Activated CD8-positive, alpha-beta memory T cell treated with anti-CD3 and anti-CD28 coated beads, Interleukin-2, amount 50 U/mL, for 4 hours (primary cell): ENCODE measurements around the gene KCTD10.
"Not testable (repeated sequence)": the region's sequence is repeated elsewhere in the genome, so short reads cannot be mapped to it uniquely, and the experiment has no call there.

Experiments
- DNase-seq: peaks from one replicate; pipeline ENCODE4 v3.0.0-alpha.2; 2020

The KCTD10 gene

DNA sequence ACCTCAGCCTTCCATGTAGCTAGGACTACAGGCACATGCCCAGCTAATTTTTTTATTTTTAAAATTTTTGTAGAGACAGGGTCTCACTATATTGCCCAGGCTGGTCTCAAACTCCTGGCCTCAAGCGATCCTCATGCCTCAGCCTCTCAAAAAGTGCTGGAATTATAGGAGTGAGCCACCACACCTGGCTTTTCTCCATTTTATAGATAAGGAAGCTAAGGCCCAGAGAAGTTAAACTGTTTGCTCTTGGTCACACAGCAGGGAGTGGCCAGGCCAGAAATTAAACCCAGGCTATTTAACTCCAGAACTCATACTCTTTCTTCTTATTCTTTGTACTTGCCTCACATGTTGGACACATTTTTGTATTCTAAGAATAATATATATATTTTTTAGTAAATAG lies 16.8 kb upstream of the KCTD10 start:
- no peak for DNase-seq

DNA sequence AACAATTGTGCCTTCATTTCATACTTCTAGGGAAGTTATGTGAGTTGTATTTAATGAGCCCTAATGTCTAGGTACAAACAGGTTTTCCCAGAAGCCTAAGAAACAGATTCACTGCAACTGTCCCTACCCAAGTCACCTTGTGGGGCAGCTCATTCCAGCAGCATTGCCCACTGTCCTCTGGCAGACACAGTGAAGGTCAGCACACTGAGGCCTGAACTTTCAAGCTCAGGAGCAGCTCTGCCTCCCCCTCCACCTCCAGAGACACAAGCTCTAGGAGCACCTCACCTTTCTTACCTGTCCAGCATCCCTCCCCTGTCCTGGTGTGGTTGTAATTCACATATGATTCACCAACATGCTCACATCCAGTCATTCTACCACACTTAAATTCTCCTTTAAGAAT lies 16.0 kb upstream of the KCTD10 start:
- no peak for DNase-seq

DNA sequence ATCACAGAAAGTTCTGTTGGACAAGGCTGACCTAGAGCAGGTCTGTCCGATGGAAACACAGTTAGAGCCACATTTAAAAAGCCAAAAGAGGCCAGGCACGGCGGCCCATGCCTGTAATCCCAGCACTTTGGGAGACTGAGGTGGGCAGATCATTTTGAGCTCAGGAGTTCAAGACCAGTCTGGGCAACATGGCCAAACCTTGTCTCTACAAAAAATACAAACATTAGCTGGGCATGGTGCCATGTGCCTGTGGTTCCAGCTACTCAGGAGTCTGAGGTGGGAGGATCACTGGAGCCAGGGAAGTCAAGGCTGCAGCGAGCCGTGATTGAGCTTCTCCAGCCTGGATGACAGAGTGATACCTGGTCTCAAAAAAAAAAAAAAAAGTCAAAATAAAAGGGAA lies 15.3 kb upstream of the KCTD10 start:
- DNase-seq = no peak

DNA sequence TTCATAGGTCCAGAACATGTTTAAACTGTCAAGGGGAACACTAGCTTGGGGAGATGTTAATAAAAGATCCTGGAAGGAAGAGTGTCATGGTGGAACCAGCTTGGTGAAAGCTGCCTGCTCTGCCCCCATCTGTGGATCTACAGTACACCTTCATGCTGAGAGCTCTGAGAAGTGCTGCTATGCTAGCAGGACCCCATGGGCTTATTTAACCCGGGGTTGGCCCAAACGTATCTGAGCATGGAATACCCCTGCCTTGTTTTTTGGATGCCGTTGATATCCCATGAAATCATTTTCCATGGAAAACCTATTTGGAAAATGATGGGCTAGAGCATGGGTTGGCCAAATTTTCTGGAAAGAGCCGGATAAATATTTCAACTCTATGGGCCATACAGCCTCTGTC lies 14.6 kb upstream of the KCTD10 start:
- no peak for DNase-seq

DNA sequence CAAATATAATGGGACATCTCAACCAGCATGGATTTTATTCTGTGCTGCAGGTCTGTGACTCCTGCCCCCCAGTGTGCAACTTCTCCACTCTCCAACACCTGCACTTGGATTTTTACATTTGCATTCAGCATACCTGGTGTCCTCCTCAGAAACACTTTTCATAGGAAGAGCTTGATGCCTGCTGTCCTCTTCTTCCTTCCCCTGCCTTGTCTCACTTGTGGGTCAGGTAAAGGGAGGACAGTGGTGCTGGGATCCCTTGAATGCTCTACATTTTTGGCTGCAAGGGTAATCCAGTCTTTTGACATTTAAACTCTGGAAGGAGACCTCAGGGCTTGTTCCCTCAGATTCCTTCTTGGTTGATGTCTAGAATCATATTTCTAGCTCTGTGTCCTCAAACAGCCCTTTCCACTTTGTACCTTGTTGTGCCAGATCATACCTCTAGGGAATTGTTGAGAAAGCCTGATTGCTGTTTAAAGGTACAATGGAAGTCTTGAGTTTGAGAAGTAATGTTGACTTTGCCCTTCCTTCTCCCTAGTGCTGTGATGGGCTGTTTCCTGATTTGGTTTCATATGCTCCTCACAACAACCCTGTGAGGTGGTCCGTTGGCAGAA lies 13.0 kb upstream of the KCTD10 start:
- DNase-seq = no peak

DNA sequence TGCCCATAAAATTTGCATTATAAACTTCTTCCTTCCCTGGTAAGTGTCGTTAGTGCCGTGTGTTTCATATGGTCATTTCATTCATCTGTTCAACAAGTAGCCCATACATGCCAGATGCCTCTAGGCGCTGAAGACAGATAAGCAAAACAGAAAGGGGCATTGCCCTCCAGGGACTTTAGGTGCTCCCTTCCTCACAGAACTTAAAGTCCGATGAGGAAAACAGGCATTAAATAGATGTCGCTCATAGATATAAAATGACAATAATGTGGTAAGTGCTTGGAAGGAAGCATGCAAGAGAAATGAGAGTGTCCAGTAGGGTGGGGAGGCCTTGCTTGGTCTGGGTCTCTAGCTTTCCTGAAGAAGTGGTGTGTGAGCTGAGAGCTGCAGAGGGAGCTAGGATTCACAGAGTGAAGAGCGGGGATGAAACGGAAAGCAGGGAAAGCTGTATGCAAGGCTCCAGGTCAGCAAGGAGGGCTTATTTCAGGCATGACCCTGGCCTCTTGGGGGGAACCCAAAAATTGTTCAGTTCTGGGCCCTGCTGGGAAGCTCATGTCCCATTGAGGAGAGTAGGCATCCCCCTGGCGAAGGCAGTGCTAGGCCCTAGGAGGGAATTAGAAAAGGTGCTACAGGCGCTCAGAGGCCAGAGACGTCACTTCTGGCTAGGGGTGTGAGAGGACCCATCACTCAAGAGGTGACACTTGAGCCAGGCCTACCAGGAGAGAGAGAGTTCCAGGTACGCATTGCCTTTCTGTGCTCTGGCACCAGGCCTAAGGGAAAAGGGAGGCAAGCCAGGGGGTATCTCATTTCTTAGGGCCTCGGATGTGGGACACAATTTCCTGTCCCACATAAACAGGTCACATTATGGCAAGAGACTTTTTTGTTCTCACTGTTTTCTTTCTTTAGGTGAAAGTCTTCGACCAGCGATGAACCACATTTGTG lies 12.2 kb upstream of the KCTD10 start:
- no peak for DNase-seq

DNA sequence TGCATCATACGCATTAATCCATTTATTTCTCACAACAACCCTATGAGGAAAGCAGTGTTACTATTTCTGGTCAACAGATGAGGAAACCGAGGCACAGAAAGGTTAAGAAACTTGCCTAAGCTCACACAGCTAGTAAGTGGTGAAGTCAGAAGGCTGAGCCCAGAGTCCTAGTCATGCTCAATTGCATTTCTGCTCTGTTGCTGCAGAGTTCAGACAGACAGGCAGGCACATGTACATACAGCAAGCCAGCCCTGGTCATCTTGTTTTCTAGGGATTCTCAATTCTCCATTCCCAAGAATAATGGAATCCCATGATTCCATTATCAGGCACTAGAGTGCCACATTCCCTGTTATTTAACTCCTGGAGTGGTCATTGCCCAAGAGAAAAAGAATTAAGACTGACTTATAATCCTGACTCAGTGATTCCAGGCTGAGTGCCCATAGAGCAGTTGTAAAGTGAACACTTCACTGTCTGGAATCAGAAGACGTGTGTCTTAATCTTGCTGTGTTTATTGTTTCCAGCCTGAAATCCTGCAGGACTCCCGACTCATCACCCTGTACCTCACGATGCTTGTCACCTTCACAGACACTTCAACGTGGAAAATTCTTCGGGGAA lies 11.1 kb upstream of the KCTD10 start:
- DNase-seq = no peak

DNA sequence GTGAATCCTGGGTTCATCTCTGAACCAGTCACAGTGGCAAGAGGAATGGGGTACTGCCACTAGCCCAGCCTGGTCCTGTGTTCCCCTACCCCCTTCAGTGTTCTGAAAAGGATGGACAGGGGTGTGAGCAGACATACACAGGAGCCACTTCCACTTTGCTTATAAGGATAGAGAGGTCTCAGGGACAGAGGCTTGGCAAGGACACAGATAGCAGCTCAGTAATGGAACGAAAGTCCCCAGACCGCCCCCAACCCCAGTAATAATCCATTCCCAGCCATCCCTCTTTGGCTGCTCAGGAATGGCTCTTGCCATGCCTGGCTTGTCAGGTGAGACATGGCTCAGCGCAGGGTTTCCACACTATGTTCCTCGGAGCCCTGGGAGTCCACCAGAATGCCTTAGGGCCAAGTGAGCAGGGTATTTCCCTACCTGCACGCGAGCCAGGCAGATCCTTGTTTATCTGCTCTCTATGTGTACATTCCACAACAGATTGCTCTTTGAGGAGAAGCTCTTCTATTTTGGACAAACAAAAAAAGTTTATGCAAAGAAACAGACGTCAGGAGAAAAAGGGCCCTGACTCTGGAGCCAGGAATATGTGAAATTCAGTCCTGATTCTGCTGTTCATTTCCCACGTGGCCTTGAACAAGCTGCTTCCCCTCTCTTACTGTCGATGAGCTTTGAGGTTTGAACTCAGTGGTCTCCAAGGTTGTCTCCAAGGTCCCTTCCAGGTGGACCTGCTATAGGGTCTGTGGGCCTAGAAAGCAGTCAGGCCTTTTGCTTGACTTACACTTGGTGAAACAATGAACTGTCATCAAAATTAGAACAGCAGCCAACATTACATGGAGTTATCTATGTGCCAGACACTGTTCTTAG lies 10.3 kb upstream of the KCTD10 start:
- DNase-seq = no peak

DNA sequence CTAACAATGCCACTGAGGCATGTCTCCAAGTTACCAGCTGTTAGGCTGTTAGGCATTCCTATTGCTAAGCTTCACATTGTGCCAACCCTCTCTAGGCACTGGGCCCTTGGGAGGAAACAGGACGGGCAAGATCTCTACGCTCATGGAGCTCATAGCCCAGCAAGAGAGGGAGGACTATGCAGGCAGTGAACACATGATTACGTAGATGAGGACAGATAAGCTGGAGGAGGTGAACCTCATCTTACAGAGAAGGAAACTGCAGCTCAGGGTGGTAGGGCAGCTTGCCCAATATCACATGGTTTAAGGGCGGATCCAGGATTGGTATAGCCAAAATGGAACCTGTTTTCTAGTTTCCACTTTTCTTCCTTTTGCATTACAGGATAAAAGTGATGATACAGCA lies 8.1 kb upstream of the KCTD10 start:
- DNase-seq = no peak

DNA sequence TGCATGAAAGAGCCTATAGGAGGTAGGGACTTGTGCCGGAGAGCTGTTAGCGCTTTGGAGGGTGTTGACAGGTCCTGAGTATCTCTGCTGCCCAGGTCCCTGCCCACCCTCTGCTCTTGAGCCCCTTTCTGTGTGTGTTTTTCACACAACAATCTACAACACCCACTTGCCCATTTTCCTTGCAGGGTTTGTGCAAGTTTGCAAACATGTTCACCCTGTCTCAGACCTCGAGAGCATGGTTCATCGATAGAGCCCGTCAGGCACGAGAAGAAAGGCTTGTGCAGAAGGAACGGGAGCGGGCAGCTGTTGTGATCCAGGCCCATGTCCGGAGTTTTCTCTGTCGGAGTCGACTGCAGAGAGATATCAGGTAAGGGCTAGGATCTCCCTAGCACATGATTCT lies 6.2 kb upstream of the KCTD10 start:
- DNase-seq = no peak

DNA sequence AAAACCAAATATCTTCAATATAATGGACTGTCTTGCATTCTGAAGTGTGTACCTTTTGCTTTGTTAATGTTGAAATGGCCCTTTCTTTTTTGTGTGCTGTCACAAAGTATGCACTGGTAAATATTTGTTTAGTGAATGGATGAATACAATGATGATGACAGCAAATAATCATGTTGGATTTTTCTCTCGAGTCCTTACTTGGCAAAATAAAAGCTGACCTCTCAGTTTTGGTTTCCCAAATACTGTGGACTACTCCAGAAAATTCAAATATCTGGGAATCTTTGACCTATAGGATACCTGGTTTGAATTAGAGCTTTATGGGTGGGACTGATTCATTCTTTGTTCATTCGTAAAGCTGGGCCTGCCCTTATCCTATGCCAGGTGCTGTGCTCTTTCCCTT lies 5.8 kb upstream of the KCTD10 start:
- DNase-seq = no peak

DNA sequence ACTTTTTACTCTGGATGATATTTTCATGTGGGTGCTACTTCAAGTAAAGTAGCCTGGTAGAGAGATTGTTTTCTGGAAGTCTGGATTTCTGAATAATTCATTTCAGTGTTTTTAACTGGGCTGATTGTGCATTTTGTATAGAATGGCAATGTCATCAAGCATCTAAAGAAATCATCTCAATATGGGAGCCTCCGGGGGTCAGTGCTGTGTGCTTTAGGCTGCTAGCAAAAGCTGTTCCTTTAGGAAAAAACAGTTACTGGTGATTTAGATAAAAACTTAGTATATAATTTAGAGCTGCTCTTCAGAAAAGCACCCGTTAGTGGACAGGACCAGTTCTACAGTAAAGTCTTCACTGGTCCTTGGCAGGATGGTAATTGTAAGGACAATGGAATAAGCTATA lies 5.4 kb upstream of the KCTD10 start:
- no peak for DNase-seq

DNA sequence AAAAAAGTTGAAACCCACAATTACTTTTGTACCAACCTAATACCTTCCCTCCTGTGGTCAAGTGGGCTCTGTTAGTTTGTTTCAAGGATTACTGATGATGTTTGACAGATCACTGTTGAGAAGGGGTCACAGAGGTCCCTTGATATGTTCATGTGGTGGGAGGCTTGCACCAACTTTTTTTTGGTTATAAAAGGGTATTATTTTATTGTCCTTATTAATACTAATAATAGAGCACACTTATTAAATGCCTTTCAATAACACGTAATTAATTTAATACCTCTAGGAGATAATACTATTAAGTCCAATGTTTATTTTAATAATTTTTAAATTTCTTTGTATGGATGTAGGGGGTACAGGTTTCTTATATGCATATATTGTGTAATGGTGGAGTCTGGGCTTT lies 4.8 kb upstream of the KCTD10 start:
- no peak for DNase-seq

DNA sequence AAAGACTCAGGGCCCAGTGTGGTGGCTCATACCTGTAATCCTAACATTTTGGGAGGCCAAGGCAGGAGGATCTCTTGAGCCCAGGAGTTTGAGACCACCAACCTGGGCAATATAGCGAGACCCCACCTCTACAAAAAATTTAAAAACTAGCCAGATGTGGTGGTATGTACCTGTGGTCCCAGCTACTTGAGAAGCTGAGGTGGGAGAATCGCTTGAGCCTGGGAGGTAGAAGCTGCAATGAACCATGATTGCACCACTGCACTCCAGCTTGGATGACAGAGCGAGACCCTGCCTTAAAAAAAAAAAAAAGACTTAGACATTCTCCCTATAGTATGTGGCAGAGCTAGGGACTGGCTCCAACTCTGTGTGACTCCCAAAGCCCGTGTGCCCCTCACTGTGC lies 3.3 kb upstream of the KCTD10 start:
- no peak for DNase-seq

DNA sequence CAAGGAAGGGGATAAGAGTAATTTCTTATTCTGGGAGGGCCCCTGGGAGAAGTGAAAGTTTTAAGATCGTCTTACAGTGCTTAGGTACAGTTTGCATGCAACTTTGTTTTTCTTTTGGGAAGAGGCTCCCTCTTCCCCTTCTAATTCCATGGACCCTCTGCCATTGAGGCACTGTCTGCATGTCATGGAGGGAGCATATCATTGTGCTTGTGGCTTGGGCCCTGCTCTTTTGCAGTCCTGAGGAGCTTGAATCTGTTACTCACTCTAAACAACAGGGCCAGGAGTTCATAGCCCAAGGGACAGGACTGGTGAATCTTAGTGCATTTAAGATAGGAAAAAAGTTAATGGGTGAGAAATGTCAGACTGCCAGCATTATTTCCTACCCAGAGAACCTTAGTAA lies 2.7 kb upstream of the KCTD10 start:
- no peak for DNase-seq

DNA sequence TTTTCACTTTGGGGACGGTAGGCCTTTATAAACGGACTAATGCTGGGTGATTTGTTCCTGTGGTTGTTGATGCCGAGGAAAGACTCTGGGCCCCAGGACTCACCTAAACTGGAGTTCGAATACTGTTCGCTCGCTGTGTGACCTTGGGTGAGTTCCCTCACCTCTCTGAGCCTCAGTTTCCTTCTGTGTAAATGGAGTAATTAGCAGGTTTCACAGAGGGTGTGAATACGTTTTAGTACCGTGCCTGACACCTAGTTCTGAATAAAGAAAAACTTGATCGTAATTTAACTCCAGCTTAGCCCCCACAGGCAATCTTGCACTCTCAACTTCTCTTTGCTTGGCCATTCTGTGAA lies 839 bp upstream of the KCTD10 start:
- DNase-seq = no peak

DNA sequence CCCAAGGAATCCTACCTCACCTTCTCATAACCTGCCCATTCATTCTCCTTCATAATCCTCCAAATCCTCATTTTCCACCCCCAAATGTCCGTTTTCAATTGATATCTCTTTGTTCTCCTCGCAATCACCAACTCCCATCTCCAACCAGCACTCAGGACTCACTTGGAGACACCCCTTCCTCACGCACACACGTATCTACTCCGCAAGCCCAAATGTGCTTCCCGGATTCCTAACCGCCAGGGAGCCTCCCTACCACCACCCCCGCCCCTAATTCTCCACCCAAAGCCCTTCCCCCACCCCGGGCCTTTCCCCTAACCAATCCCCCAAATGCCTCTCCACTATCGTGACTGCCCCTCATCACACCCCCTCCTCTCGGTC lies 304 bp downstream of the KCTD10 start:
- no peak for DNase-seq

DNA sequence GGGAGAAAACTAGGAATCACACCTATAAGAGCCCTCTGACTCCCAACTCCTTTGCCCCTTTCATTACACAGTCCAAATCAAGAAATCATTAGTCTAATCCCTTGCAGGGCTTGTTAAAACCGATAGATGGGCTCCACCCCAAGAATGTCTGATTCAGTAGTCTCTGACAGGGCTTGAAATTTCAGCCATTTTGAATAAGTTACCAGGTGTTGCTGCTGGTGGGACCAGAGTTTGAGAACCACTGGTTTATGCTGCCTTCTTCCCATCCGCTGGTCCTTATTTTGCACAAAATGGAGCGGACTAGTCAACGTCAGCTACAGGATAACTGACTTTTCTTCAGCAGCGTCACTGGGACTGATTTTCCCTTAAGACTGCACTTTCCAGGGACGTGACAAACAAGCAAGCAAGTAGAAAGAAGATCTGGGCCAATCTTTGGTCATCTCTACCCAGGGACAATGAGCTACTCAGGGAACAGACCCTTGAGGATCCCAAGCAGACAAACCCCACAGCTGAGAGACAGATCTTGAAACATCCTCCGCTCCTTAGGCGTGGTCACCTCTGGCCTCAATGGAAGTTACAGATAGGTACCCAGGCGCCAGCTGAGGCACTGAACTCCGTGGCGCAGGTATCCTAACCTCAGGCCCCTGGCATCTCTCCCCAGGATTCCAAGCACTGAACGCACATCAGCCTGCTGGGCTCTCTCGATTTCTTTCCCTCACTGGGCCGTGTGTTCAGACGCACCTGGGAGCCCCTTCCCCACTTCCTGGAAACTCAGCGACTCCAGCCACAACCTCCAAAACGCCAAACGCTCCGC lies 900 bp downstream of the KCTD10 start:
- DNase-seq = no peak

DNA sequence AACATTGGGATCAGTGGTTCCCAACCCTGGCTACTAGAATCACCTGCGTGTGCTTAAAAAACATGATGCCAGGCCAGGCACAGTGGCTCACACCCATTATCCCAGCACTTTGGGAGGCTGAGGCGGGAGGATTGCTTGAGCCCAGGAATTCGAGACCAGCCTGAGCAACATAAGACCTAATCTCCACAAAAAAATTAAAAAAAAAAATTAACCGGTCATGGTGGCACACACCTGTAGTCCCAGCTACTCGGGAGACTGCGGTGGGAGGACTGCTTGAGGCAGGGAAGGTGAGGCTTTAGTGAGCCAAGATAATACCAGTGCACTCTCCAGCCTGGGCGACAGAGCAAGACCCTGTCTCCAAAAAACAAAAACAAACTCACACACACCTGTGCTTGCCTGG lies 2.0 kb downstream of the KCTD10 start:
- DNase-seq = no peak

DNA sequence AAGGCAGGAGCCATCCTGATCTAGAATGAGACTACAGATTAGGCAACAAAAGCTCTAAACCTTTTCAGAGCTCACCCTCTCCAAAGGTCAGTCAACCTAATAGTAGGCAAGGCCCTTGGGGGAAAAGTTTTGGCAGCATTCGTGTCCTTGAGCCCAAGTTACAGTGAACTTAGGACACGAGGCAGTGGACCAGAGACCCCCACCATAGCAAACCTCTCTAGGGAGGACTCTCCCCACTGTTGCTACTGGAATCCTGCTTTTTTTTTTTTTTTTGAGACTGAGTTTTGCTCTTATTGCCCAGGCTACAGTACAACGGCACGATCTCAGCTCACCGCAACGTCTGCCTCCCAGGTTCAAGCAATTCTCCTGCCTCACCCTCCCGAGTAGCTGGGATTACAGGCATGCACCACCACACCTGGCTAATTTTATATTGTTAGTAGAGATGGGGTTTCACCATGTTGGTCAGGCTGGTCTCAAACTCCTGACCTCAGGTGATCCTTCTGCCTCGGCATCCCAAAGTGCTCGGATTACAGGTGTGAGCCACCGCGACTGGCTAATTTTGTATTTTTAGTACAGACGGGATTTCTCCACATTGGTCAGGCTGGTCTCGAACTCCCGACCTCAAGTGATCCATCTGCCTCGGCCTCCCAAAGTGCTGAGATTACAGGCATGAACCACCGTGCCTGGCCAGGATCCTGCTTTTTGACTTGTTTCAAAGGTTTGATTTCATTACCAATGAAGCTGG lies 3.4 kb downstream of the KCTD10 start:
- DNase-seq = not testable (repeated sequence)

DNA sequence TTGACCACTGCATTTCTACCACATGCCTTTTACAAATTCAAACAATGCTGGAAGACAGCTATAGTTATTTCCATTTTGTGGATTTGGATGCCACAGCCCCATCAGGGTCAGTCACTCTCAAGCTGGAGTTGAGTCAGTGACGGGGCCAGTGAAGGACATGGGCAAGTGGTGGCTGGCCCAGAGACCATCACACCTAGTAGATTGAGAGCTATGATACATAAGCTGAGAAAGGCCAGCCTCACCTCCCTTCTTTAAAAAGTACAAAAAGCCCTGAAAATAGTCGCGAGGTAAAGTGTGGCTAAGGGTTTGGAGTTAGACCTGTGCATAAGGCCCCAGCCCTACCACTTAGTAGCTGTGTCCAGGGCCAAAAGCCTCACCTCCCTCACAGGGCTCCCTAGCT lies 4.1 kb downstream of the KCTD10 start:
- DNase-seq = no peak

DNA sequence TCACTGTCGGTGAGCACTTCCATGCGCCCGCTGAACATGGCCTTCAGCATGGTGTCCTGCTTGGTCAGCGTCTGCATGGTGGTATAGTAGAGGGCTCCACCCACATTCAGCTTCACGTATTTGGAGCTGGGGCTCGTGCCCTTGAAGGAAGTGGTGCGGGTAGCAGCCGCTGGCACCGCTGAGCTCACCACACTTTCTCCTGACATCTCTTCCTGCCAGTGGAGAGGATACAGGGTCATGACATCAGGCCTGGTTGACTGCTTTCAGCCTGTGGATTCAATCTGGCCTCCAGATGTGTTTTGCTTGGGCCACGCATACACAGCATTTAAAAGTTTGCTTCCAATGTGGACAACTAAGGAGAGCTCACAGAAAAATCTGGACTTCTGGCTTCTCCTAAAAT lies 7.6 kb downstream of the KCTD10 start:
- DNase-seq = no peak
